ENCODE data around the gene LTBP1. TPM values are rescaled to one million over a fixed set of nuclear protein-coding genes. Genes with fewer than 3 reads are reported as not detected.
A peak's percentile ranks its signal among the peaks of the same experiment; 100 is the strongest.

LTBP1 gene
- total RNA-seq, 1 donor from 2014 or later, result 48.4 TPM

DNA sequence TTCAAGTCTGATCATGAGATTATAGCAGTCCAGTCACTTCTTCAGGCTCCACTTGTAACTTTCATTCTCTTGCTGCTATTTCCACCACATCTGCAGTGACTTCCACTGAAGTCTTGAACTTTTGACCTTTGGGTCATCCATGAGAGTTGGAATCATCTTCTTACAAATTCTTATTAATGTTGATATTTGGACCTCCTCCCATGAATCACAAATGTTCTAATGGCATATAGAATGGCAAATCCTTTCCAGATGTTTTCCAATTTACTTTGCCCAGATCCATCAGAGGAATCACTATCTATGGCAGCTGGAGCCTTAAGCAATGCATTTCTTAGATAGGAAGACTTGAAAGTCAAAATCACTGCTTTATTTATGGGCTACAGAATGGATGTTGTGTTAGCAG is 159.4 kb downstream of the LTBP1 start:
- intact Hi-C loops (cut with DNase I), result no loop called here

DNA sequence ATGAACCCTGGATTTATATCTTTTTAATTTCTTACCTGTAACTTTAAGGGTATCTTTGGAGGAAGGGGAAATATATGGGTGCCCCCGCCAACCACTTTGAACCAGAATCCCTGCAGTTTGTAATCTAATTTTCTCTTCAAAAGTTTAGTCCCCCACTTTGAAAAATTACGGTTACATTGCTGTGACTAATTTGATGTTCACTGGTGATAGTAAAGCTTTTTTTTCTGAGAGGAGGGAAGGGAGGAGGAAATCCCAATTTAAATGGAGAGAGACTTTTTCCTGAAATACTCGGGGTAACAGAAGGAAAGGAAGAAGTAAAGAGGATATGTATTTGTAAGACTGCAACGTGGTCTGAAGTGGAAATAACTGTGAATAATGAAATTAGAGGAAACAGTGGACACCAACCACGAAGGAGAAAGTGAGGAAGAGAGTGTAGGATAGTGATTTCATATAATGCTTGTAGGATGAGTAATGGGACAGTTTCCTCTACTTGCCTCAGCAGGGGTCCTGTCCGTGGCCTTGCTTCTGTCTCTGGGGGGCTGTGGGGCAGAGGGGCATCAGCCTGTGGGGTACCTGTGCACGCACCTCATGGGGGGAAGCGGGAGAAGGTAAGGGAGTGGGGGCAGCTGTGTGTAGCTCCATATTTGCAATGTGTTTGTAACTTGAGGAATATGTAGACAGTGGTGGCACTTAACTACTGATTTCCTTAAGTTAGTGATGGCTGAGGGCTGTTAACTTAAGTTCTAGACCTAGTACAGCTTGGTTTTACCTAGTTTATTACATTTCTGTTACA is 161.1 kb downstream of the LTBP1 start:
- intact Hi-C loops (cut with DNase I), result no loop called here
- H3K4me3 ChIP-seq, result no peak overlapping the region
- H3K9me3 ChIP-seq, result no peaks in the 10 kb centered on the region
- TF ChIP-seq, protein P1, sequence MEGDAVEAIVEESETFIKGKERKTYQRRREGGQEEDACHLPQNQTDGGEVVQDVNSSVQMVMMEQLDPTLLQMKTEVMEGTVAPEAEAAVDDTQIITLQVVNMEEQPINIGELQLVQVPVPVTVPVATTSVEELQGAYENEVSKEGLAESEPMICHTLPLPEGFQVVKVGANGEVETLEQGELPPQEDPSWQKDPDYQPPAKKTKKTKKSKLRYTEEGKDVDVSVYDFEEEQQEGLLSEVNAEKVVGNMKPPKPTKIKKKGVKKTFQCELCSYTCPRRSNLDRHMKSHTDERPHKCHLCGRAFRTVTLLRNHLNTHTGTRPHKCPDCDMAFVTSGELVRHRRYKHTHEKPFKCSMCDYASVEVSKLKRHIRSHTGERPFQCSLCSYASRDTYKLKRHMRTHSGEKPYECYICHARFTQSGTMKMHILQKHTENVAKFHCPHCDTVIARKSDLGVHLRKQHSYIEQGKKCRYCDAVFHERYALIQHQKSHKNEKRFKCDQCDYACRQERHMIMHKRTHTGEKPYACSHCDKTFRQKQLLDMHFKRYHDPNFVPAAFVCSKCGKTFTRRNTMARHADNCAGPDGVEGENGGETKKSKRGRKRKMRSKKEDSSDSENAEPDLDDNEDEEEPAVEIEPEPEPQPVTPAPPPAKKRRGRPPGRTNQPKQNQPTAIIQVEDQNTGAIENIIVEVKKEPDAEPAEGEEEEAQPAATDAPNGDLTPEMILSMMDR (IDR thresholded peaks at IDR 0.05), result no peak
- TF ChIP-seq POLR2A (IDR thresholded peaks at IDR 0.05) (no peak), POLR2AphosphoS5 (IDR thresholded peaks at IDR 0.05; ENCODE audit: insufficient read depth in 1 of 2, low read depth in 1 of 2) (no peak)
- no peaks in the 10 kb centered on the region for H3K36me3 ChIP-seq
- H3K4me1 ChIP-seq, result peaks cover 30% of the 10 kb centered on the region
- peak overlapping the region; percentile 34 for H3K27ac ChIP-seq
- no peaks in the 10 kb centered on the region for H3K27me3 ChIP-seq
- DNase-seq (ENCODE audit: extremely low spot score in 2 of 2), result no peak

More for the DNA sequence above, 159.4 kb downstream of the LTBP1 start:
- no peaks in the 10 kb centered on the region for H3K27me3 ChIP-seq
- H3K9me3 ChIP-seq, result no peaks in the 10 kb centered on the region
- no peak overlapping the region for H3K4me3 ChIP-seq
- no peak overlapping the region for H3K27ac ChIP-seq
- DNase-seq (ENCODE audit: extremely low spot score in 2 of 2), result no peak
- H3K36me3 ChIP-seq, result no peaks in the 10 kb centered on the region
- TF ChIP-seq POLR2A (IDR thresholded peaks at IDR 0.05) (no peak), POLR2AphosphoS5 (IDR thresholded peaks at IDR 0.05; ENCODE audit: insufficient read depth in 1 of 2, low read depth in 1 of 2) (no peak)
- TF ChIP-seq, protein P1 (IDR thresholded peaks at IDR 0.05), result no peak
- H3K4me1 ChIP-seq, result peaks cover 30% of the 10 kb centered on the region

DNA sequence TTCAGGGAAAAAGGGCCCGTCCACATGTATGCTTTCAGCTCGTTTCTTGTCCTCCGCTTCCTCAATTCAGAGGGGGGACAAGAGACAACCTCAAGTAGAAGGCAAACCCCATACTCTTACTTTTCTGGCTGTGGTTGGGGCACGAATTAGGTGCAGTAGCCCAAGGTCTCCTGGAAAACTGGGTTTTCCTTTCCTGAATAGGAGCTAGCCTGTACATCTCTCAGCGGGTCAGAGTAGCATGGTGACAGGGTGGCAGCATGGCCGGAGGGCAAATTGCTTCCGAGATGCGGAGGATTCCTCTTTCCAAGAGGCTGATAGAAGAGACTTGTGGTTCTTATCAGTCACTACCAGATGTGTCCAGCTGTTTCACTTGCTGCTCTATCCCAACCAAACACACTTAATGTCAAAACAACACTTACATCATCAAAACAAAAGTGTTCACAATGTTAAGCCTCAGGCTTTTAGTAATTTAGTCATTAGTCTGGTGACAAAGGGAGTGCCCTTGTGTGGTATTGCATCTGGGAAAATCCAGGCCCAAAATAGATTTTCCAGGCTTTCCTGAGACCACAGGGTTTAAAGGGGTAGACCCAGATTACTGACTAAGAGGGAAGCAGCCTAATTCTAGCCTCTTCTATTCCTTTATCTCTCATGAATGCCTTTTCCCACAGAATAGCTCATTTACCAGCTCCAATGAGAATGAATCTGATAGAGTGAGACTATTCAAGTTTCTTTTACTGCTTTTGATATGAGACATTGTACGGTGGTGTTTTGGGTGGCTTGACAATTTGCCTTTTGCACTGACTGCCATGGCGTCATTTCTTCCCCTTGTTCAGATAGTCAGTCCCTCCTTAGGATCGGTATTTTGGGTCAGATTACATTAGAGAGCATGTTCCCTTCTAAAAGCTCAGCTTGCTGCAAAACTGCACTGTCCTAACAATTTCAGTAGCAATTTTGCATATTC is 162.0 kb downstream of the LTBP1 start:
- DNase-seq (ENCODE audit: extremely low spot score in 2 of 2), result no peak
- Histone ChIP-seq H3K27ac (peak overlapping the region; percentile 34), H3K4me3 (no peak overlapping the region), H3K27me3 (no peaks in the 10 kb centered on the region), H3K36me3 (no peaks in the 10 kb centered on the region), H3K4me1 (peaks cover 27% of the 10 kb centered on the region), H3K9me3 (no peaks in the 10 kb centered on the region)
- TF ChIP-seq, protein P1 (IDR thresholded peaks at IDR 0.05), result no peak
- TF ChIP-seq POLR2AphosphoS5 (IDR thresholded peaks at IDR 0.05; ENCODE audit: insufficient read depth in 1 of 2, low read depth in 1 of 2) (no peak), POLR2A (IDR thresholded peaks at IDR 0.05) (no peak)
- intact Hi-C loops (cut with DNase I), result no loop called here

DNA sequence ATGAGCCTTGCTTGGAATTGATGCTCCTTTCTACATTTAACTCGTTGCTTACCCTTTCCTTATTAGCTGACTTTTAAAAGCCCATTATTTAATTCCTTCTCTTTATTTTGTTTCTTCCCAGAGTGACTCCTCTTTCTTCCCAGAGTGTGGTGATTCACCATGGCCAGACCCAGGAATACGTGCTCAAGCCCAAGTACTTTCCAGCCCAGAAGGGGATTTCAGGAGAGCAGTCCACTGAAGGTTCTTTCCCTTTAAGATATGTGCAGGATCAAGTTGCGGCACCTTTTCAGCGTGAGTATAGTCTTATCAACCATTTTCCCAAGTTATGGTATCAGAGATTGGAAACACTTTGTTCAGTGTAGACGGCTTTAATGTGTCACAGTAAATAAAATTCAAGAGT is 163.7 kb downstream of the LTBP1 start:
- no peak for DNase-seq (ENCODE audit: extremely low spot score in 2 of 2)
- H3K4me3 ChIP-seq, result no peak overlapping the region
- TF ChIP-seq, protein P1 (IDR thresholded peaks at IDR 0.05), result no peak
- TF ChIP-seq POLR2A (IDR thresholded peaks at IDR 0.05) (no peak), POLR2AphosphoS5 (IDR thresholded peaks at IDR 0.05; ENCODE audit: insufficient read depth in 1 of 2, low read depth in 1 of 2) (no peak)
- intact Hi-C loops (cut with DNase I), result no loop called here
- H3K27me3 ChIP-seq, result no peaks in the 10 kb centered on the region
- peaks cover 15% of the 10 kb centered on the region for H3K4me1 ChIP-seq
- H3K9me3 ChIP-seq, result no peaks in the 10 kb centered on the region
- no peak overlapping the region for H3K27ac ChIP-seq
- H3K36me3 ChIP-seq, result no peaks in the 10 kb centered on the region

Data from vagina (tissue), 2 donors.